Thyroid gland (tissue), 4 donors: ENCODE results near the gene TNFRSF12A. TPM values are rescaled to one million over a fixed set of nuclear protein-coding genes. Genes with fewer than 3 reads are reported as not detected.

Experiments
- DNase-seq, 2 donors: peaks; one replicate each; pipeline ENCODE4 v3.0.0-alpha.2; 2019
- H3K27ac ChIP-seq, 3 donors: fragments of 200-600 bp; sonication (generic); 1 replicate in 2 of 3; 2 replicates in 1 of 3; pipeline ENCODE4 v1.5.1; 2016 to 2019; ENCODE audit warnings: mild to moderate bottlenecking in 1 of 3, moderate library complexity in 1 of 3
- H3K27me3 ChIP-seq: fragments of 200-600 bp; sonication (generic); one replicate; pipeline ENCODE4 v1.5.1; 2019
- H3K36me3 ChIP-seq, 2 donors: fragments of 200-600 bp; sonication (generic); one replicate each; pipeline ENCODE4 v1.5.1; 2016 to 2019
- H3K4me1 ChIP-seq, 2 donors: fragments of 200-600 bp; sonication (generic); one replicate each; pipeline ENCODE4 v1.5.1; 2017 to 2019
- H3K4me3 ChIP-seq, 3 donors: fragments of 200-600 bp; sonication (generic); replicated peaks in 1 of 3; 1 replicate in 2 of 3; 2 replicates in 1 of 3; pipeline ENCODE4 v1.5.1; 2016; ENCODE audit warnings: mild to moderate bottlenecking in 1 of 3
- H3K9me3 ChIP-seq: fragments of 200-600 bp; sonication (generic); one replicate; pipeline ENCODE4 v1.5.1; 2017
- CTCF ChIP-seq, 6 experiments: fragments of 200-600 bp in 3 of 6; fragments of 450-650 bp in 3 of 6; sonication (generic) in 3 of 6; IDR thresholded peaks; one replicate each; pipeline ENCODE4 v1.5.1; 2016 to 2019; ENCODE audit warnings: antibody characterized with exemption in 6 of 6, mild to moderate bottlenecking in 2 of 6, inconsistent platforms in 1 of 6, moderate library complexity in 1 of 6
- POLR2A ChIP-seq, 2 donors: fragments of 450-650 bp; IDR thresholded peaks; one replicate each; pipeline ENCODE4 v1.6.1; 2017; ENCODE audit warnings: antibody characterized with exemption in 2 of 2, mild to moderate bottlenecking in 2 of 2, moderate library complexity in 1 of 2
- WGBS, 2 donors: methylation state at CpG; one replicate each; pipeline ENCODE4 v1.1.5; 2017; 5-methylcytosine and 5-hydroxymethylcytosine counted together
- intact Hi-C: fragments of 100-400 bp; cut with DNase I; formaldehyde crosslinking; loops from one replicate; pipeline ENCODE4 v1.15.1; 2023
- total RNA-seq, 4 donors: library from RNA; depleted of rRNA; stranded (reverse); fragments of >200 nt; gene quantifications; one replicate each; pipeline ENCODE4 v1.2.3, GENCODE V29; 2016

Gene TNFRSF12A
- total RNA-seq, 4 donors from 2014 or later: 47.9 to 110 (median 67.0) TPM

- Histone ChIP-seq H3K36me3 (peaks cover 4 to 13% of the 10 kb centered on the region in 2 donors), H3K9me3 (no peaks in the 10 kb centered on the region), H3K4me1 (peaks cover 34 to 52% of the 10 kb centered on the region in 2 donors), H3K4me3 (no peak overlapping the region), H3K27ac (no peak overlapping the region), H3K27me3 (no peaks in the 10 kb centered on the region)
- no peak for DNase-seq
- intact Hi-C loops: no loop called here
- WGBS, 2 donors: 92 to 98% methylated on average over 8 of the region's 8 CpGs
- no peak for TF ChIP-seq POLR2A (IDR thresholded peaks at IDR 0.05)
- TF ChIP-seq CTCF (IDR thresholded peaks at IDR 0.05): no peak
Measured at GRCh38 chr16:3026003-3026378, 5.8 kb downstream of the TNFRSF12A start.

GRCh38 chr16:3026609-3027488, 6.7 kb downstream of the TNFRSF12A start:
- TF ChIP-seq POLR2A (IDR thresholded peaks at IDR 0.05): no peak
- no peak for TF ChIP-seq CTCF (IDR thresholded peaks at IDR 0.05)
- 97% methylated on average over 20 to 21 of the region's 24 CpGs for WGBS, 2 donors
- H3K4me1 ChIP-seq: peaks cover 25 to 48% of the 10 kb centered on the region in 2 donors

GRCh38 chr16:3027489-3027795, 7.3 kb downstream of the TNFRSF12A start:
- no peak overlapping the region for H3K27ac ChIP-seq
- intact Hi-C loops: no loop called here
- TF ChIP-seq POLR2A (IDR thresholded peaks at IDR 0.05) (no peak), CTCF (IDR thresholded peaks at IDR 0.05) (no peak)
- no peak overlapping the region for H3K4me3 ChIP-seq
- no peaks in the 10 kb centered on the region for H3K27me3 ChIP-seq
- peaks cover 19 to 42% of the 10 kb centered on the region in 2 donors for H3K4me1 ChIP-seq
- peaks cover 4 to 13% of the 10 kb centered on the region in 2 donors for H3K36me3 ChIP-seq
- no peak for DNase-seq
- WGBS, 2 donors: 90 to 96% methylated on average over 7 to 8 of the region's 8 CpGs
- H3K9me3 ChIP-seq: no peaks in the 10 kb centered on the region

More at GRCh38 chr16:3026609-3027488, 6.7 kb downstream of the TNFRSF12A start:
- intact Hi-C loops: no loop called here
- H3K9me3 ChIP-seq: no peaks in the 10 kb centered on the region
- H3K27me3 ChIP-seq: no peaks in the 10 kb centered on the region
- H3K27ac ChIP-seq: no peak overlapping the region
- DNase-seq: no peak
- H3K36me3 ChIP-seq: peaks cover 4 to 13% of the 10 kb centered on the region in 2 donors
- H3K4me3 ChIP-seq: no peak overlapping the region

DNA sequence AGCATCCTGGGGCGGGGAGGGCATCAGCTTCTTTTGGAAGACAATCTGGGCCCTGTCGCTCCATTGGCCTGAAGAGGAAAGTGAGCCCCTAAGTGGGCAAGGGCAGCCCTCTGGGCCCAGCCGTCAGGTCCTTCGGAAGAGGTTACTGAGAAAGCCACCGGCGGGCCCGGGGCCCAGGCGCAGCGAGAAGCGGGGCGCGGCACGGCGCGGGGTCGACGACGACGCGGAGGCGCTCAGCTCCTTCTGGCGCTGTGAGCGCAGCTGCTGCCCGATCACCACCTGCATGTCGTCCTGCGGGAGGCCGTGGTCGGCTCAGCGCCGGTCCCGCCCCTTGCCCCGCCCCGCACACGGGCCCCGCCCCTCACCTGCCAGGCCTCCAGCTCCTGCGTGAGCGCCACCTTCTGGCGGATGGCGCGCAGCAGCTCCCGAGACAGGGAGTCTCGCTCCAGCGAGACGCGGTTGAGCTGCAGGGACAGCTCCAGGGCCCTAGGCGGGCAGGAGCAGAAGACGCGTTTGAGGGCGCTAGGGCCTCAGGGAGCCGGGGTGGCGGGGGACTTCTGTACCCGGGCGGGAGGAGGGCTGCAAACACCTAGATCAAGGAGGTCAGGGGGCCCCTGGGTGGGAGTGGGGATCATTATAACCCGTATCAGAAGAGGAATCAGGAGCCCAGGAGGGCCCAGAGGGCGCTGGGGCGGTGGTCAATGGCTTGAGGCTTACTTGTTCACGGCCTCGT, 8.0 kb downstream of the TNFRSF12A start:
- TF ChIP-seq CTCF (IDR thresholded peaks at IDR 0.05) (peak; percentile 47 to 95 (median 72)), POLR2A (IDR thresholded peaks at IDR 0.05) (peak in 1 of 2 donors; percentile 43)
- Histone ChIP-seq H3K27me3 (no peaks in the 10 kb centered on the region), H3K4me1 (peaks cover 12 to 35% of the 10 kb centered on the region in 2 donors), H3K9me3 (no peaks in the 10 kb centered on the region), H3K4me3 (no peak overlapping the region), H3K36me3 (peaks cover 4 to 13% of the 10 kb centered on the region in 2 donors), H3K27ac (no peak overlapping the region)
- intact Hi-C loops: no loop called here
- DNase-seq: peak; percentile 87 to 92
- 26 to 37% methylated on average over 7 to 21 of the region's 58 CpGs for WGBS, 2 donors
